Testis (tissue), 2 donors: Measurements from ENCODE around the gene CROCC2.

ENCODE experiments used
- POLR2A ChIP-seq: fragments of 450-650 bp; IDR thresholded peaks from one replicate; pipeline ENCODE4 v1.6.1; 2017; ENCODE audit warnings: antibody characterized with exemption, mild to moderate bottlenecking, moderate library complexity
- TF ChIP-seq, protein P1 (sequence below), 3 experiments: fragments of 450-650 bp in 2 of 3; fragments of 200-600 bp in 1 of 3; sonication (generic) in 1 of 3; IDR thresholded peaks; one replicate each; pipeline ENCODE4 v1.5.1; 2016 to 2019; ENCODE audit warnings: antibody characterized with exemption in 3 of 3, mild to moderate bottlenecking in 2 of 3, moderate library complexity in 1 of 3

DNA sequence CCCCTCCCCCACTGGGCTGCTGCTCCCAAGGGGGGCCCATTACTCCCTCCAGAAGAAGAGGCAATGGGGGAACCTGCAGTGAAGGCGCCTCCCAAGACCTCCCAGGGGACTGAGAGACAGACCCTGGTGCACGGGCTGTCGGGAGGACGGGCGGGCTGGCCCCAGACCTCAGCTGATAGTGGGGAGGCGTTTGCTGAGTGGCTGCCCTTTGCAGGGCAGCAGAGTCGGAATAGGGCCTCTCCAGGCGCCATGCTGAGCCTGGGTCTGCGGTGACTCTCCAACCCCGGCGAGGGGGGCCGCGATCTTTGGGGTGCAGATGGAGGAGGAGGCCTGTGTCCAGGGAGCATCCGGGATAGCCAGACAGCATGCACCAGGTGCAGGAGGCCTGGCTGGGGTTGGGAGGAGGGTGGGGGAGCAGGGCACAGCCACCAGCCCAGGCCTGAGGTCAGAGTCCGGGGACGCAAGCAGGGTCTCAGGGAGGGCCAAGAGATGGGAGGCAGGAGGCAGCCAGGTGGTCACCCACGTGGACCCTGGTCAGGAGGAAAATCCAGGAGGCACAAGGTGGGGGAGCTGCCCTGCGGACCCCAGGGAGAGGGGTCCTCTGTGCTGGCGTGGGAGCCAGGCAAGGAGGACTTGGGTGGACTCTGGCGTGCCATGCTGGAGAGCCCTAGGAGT is 11.0 kb downstream of the CROCC2 start:
- TF ChIP-seq, protein P1, sequence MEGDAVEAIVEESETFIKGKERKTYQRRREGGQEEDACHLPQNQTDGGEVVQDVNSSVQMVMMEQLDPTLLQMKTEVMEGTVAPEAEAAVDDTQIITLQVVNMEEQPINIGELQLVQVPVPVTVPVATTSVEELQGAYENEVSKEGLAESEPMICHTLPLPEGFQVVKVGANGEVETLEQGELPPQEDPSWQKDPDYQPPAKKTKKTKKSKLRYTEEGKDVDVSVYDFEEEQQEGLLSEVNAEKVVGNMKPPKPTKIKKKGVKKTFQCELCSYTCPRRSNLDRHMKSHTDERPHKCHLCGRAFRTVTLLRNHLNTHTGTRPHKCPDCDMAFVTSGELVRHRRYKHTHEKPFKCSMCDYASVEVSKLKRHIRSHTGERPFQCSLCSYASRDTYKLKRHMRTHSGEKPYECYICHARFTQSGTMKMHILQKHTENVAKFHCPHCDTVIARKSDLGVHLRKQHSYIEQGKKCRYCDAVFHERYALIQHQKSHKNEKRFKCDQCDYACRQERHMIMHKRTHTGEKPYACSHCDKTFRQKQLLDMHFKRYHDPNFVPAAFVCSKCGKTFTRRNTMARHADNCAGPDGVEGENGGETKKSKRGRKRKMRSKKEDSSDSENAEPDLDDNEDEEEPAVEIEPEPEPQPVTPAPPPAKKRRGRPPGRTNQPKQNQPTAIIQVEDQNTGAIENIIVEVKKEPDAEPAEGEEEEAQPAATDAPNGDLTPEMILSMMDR (IDR thresholded peaks at IDR 0.05): no peak
- TF ChIP-seq POLR2A: no peak
